HG02852 (cell line): Measurements from ENCODE around the gene PXDC1.
"Not testable (repeated sequence)": the region's sequence is repeated elsewhere in the genome, so short reads cannot be mapped to it uniquely, and the experiment has no call there.

Experiments
- ATAC-seq: cut with Tn5 transposase; IDR thresholded peaks from one replicate; pipeline ENCODE4 v1.9.1; 2021; ENCODE audit warnings: mild to moderate bottlenecking, moderate library complexity; ENCODE audit not compliant: unreplicated experiment

Gene PXDC1

DNA sequence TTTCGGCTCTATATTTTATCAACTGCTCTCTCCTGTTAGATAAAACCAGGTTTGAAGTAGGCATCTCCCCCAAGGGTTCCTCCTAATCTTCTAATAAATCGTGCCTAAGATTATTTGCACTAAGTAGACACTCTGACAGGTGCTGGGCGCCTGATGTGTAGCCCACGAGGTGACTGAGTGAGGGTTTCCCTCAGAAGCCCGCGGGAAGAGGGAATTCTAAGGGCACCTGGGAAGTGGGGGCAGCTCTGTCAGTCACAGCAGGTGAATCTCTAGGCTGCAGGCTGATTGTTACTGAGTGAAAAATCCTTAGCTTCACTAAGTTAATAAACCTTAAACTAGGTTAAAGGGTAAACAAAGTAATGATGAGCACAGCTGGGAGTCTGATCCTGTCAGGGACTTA, 68.2 kb downstream of the PXDC1 start:
- ATAC-seq = no peak

- no peak for ATAC-seq
Measured at GRCh38 chr6:3678946-3679345, 72.6 kb downstream of the PXDC1 start.

DNA sequence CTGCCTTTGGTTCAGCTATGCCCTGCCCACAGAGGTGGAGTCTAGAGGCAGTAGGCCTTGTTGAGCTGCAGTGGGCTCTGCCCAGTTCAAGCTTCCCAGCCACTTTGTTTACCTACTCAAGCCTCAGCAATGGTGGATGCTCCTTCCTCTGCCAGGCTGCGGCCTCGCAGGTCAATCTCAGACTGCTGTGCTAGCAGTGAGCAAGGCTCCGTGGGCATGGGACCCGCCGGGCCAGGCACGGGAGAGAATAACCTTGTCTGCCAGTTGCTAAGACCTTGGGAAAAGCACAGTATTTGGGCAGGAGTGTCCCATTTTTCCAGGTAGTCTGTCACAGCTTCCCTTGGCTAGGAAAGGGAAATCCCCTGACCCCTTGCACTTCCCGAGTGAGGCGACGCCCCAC, 73.8 kb downstream of the PXDC1 start:
- ATAC-seq = not testable (repeated sequence)

DNA sequence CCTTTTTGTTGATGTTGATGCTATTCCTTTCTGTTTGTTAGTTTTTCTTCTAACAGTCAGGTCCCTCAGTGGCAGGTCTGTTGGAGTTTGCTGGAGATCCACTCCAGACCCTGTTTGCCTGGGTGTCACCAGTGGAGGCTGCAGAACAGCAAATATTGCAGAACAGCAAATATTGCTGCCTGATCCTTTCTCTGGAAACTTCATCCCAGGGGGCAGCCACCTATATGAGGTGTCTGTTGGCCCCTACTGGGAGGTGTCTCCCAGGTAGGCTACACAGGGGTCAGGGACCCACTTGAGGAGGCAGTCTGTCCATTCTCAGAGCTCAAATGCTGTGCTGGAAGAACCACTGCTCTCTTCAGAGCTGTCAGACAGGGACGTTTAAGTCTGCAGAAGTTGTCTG, 74.2 kb downstream of the PXDC1 start:
- not testable (repeated sequence) for ATAC-seq
